ENCODE data around the gene HIVEP2.
A peak's percentile ranks its signal among the peaks of the same experiment; 100 is the strongest.

HIVEP2 gene

DNA sequence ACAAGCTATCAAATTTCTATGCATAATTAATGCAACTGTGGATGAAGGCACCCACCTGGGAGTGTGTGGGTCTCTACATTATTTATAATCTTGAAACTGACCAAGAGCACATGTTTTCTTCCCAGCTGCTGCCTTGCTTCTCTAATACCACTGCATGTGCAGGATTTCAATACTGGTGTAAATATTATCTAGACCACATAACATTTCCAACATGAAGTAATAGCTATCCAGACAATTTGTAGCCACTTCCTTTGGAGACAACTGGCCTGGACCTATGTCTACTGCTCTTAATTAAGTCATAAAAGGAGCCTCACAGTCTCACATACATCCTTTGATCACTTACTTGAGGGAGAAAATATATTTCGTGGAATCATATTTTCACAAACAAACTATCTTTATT lies 180.7 kb downstream of the HIVEP2 start:
- no peak for DNase-seq

DNA sequence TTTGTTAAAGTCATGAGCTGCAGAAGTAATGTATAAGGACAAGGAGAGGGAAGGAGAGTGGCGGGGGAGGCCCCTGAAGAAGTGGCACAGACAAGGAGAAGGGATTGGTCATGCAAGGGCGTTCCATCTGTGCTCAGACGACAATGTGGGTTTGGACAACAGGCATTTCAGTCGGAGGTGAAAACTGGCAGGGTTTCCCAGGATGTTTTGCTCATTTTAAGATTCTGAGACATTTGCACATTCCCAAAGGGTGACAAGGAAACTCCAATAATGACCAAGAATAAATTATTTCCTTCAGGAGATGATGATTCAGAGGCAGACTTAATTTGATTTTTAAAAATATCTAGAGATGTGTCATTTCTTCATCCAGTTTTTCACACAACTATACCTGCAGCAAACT lies 181.8 kb downstream of the HIVEP2 start:
- DNase-seq: no peak

DNA sequence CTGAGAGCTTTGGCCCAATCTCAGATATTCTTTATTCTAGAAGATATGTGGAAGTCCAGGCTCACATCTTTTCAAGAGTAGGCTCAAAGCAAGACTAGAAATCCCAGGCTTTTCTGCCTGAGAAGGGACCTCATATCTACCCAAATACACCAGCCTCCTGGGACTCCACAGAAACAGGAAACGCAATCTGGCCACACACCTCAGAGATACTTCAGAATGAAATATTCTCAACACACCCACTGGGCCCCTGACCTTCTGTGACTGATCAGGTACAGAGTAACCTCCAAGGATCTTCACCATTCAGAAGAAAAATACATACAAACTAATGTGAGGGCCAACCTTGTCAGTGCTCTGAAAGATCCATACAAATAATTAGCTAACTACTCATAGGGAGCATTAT lies 183.2 kb downstream of the HIVEP2 start:
- DNase-seq: no peak

DNA sequence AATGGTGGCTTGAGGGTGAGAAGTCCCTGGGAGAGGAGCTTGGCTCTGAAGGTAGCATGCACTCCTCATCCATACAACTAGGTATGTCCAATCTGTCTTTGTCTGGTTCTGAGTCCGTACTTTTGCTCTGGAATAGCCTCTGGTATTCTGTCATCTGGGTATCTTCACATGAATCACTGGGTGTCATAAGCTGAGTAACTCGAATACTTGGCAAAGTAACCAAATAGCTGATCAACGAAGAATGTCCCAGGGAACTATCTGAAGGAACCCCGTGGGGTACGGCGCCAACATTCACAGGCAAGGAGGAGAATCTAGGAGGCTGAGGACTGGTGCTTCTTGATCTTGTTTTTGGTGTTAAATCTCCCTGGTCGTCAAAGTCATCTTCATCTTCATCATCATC lies 184.8 kb downstream of the HIVEP2 start:
- no peak for DNase-seq

DNA sequence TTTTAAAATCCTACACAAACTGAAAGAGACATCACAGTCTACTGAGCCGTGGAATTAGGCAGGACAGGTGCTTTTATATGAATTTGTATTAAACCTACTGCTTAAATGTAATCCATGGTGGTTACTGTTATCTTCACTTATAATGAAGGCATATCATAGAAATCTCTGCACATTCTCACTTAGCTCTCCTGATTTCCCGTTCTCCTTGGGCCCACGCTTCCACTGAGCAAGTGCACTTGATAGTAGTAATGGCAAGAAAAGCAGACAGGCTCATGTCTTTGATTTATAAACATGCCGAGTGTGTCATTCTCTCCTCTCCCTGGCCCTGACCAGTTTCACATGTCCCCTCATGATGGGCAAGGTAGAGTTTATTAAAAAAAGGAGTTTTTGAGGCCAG lies 186.3 kb downstream of the HIVEP2 start:
- DNase-seq: no peak

DNA sequence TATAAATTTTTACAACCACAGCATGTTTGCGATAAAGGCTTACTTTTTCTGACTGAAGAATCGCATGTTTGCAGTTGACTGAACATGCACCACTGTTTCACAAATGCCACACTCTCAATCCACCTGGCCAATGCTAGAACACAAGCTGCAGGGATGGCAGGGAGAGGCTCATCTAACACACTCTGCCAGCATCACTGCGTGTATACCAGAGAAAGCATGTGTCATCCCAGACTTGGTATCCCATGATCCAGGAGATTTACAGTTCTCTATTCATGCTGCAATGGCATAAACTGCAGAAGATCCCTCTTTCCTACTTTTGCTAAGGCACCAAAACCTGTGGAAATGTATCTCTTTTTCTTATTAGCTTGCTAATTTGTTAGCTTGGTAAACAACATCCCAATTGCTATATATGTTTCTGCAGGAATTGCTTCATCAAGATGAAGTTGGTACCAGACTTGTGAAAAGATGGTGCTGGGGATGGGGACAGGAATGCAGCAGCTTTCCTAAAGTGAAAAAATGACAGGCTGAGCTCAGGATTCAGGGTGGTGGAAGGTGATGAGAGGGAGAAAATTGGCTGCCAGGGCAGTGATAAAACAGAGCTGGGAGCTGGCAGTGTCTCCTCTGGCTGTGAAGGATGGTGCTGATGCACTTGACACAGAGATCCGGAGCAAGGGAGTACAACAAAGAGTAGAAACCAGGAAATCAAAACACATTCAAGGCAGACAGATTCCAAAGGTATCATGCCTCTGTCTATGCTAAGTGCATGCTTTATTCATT lies 186.9 kb downstream of the HIVEP2 start:
- no peak for DNase-seq

DNA sequence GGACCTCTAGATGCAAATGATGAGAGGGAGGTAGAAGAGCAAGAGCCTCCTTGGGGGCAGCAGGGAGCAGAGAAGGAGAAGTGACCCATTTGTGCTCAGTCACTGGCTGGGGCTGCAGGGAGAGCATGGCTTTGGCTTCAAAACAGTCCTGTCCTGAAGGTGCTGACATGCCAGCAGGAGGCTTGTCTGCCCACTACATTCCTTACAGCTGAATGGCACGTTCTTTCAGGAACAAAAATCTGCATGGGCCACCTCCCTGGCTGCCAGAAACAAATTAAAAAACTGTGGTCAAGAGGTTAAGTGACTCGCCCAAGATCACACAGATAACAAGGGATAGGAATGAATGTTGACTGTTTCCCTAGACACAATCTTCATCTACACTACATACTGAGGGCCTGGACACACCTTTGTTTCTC lies 188.8 kb downstream of the HIVEP2 start:
- no peak for DNase-seq

DNA sequence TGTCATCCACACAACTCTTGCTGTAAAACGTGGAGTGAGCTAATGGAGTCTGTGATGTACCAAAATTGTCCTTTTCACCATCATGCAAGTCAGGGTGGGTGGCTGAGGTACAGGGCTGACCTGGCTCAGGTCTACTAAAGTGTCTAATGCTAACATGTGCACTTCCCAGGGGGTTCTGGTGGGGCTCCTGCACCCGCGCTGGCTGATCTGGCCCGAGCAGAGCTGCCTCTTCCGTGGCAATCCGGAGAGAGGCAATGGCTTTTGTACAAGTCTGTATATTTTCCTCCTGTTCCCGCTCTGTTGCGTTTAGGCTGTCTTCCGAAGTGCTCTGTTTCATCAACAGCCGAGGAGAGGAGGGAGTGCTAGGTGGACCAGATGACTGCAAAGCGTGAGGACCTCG lies 191.8 kb downstream of the HIVEP2 start:
- DNase-seq: no peak

DNA sequence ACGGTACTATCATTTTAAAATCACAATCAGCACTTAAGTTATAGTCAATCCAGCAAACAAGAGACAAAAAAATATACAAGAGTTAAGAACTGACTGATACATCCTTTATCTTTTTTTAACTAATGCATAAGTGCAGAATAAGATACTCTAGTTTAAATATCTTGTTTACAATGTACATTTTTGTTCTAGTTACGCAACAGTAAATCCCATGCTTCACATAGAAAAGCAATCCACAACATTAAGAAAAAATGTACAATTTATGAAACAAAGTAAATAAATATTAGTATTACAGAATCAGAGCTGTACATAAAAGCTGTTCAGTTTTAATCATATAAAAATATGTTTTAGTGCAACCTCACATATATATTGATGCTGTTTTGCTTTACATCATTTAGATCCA lies 192.6 kb downstream of the HIVEP2 start:
- no peak for DNase-seq

DNA sequence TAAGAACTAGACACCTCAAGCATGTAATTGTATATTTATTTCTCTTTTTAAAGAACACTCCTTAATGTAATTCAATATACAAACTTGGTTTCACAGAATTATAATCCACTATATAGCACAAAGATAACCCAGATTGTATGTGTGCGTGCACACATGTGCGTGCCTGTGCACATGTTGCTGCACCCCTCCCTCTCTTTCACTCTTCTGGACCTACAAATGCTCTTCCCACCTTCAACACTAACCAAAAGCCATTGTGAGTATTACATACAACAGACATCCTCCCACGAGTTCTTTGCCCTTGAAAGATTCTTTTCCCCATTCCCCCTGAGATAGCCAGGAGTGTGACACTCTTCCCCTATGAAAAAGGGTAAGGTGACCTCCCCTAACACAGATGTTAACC lies 193.5 kb downstream of the HIVEP2 start:
- no peak for DNase-seq

DNA sequence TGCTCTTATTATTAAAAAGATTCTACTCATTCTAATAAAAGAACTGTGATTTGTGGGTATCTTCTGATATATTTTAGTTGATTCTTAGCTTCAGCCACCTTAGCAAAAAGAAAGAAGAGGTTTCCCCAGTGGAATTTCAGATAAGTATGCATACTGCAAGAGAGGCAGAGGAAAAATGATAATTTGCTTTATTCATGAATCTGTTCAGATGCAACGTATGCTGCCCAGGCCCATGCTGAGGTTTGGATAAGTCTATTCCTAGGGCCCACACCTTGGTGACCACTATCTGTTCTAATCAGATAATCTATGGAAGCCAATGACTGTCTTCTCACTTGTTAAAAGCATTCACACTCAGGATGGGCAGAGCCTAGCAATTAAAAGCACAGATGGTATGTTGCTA lies 194.0 kb downstream of the HIVEP2 start:
- no peak for DNase-seq

DNA sequence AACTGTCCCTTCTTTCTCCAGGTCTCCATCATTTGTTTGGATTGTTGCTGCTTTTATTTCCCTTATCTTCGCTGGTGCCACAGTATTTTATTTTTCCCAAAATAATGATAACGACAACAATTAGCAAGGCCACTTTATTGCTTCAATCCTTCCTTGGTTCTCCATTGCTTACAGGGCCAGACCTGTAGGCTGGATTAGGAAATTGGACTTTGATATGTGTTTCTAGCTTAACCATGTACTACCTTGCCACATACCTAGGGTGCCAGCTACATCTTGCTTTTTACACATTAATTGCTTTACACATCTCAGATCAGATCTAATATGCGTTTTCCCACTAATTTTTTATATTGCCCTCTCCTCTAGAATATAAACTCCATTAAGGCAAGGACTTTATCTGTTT lies 195.4 kb downstream of the HIVEP2 start:
- no peak for DNase-seq

DNA sequence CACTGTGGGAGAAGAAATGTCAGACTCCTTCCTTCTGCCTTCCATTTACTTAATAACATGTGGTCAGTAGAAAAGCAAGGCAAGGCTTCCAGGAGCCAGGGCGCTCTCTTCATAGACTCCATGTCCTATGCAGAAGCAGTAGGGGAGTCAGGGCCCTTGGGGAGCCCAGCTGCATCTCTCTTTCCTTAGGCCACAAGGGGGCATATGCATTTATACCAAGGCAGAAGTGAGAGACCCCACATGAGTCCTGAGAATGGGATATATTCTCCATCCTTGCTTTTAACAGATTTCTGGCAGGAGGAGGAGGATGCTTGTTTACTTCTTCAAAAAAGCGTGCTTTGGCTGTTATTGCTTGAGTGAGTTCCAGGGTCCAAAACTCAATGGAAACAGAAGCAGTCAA lies 198.5 kb downstream of the HIVEP2 start:
- peak; percentile 60 for DNase-seq

DNA sequence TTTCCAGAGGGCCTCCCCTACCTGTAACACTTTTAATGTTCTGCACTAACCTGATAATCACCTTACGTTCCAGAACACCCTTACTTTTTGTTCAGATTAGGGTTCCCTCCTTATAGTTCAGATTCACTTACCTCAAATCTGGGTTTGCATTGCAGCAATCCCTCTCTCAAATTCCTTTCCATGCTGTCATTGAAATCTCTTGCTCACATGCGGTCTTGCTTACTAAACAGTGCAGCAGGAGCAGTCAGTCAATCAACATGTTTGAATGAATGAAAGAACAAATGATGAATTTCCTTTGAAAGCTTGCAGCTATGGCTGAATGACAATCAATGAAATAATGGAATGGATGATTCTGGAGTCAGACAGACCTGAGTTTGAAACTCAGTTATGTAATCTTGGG lies 200.1 kb downstream of the HIVEP2 start:
- no peak for DNase-seq

DNA sequence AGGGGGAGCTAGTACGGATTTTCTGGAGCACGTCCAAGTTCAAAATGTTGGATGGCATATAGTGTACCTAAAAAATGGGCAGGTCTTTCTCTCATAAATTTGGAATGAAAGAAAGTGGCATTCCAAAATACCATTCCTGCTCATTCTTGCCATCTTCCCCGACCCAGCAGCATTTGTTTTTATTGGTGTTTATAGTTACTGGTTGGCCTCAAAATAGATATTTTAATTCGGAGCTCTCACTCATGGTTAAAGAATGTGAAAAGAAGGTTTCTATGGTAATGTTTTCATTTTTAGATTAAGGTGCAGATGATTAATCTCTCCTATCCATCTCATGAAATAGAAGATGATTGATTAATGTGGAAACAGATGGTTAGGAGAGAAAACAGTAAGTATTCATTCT lies 204.5 kb downstream of the HIVEP2 start:
- no peak for DNase-seq

DNA sequence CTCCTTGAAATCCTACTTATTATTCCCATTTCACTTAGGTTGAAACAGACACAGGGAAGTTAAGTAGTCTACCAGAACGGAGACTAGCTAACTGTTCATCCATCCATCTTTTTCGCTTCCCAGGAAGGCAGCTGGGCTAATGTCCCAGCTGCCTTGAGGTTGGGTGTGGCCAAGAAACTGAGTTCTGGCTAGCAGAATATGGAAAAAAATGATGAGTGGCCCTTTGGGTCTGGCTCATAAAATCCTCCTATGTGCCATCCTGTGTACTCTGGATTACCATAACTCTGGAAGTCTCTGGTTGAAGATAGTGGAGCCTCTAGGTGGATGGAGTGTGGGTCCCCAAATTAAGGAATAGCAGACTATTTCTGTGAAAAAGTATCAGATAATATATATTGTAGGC lies 206.2 kb downstream of the HIVEP2 start:
- no peak for DNase-seq

DNA sequence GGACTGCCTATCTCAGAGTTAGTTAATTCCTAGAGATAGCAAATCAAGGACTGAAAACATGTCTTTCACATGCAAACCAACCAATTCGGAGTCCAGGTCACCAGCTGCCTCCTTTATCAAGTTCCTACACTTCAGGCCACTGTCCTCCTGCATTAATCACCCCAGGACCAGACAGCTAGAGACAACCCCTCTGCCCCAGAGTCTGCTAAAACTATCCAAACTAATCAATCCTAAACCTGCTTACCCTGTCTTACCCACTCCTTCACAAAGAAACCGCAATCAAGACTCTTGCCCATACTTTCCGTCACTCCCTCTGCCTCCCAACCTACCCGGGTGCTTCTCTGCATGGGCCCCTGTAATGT lies 207.0 kb downstream of the HIVEP2 start:
- no peak for DNase-seq

DNA sequence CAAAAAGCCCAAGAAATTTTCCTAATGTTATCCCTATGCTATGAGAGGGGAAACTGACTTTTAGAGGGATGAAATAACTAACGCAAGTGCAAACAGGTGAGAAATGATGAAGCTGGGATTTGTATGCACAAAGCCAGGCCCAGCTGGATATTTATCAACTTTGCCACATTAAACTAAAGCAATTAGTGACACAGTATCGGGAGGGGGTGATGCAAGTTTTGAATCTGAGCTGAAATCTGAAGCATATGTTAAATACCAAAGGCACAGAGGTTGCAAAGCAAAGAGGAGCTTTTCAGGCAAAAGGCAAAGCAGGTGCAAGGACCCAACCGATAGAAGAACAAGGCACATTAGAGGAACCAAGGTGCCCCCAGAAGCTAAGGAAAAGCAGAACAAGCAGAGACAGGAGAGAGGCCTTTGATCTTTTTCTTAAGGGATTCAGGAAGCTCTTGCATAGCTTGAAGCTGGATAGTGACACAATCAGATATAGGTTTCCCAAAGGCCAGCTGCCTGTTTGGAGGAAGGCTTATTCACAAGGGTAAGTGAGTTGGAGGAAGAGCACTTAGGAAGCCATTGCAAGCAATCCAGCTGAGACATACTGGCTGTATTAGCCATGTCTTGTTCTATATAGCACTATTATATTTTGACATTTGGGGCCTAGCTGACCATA lies 207.5 kb downstream of the HIVEP2 start:
- DNase-seq: no peak

DNA sequence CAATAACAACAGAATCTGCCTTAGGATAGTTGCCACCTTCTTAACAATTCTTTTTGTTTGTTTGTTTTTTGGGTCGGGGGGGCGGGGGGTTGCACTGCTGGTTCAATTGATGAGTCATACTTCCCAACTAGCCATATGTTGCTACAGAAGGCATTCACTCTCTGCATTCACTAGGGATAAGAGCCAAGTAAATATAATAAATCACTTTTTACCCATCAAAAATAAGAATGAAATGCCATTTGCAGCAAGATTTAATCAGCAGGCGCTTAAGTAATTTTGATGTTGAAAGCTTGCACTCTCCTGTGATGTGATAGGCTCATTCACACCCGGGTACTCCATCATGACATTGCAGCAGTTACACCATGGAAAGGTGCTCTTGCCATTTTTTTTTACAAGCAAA lies 209.8 kb downstream of the HIVEP2 start:
- DNase-seq: no peak

DNA sequence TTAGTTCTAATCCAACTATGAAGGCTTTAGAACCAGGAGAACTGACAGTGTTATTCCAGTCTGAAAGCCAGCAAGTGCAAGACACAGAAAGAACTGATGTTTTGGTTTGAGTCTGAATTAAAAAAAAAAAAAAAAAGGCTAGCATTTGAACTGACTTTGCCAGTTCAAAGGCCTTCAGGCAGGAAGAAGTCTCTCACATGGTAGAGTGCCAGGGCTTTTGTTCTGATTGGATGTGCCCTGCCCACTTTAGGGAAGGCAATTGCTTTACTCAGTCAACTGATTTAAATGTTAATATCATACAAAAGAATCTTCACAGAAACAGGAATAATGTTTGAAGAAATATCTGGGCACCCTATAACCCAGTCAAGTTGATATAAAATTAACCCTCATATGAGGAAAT lies 212.2 kb downstream of the HIVEP2 start:
- DNase-seq: no peak

DNA sequence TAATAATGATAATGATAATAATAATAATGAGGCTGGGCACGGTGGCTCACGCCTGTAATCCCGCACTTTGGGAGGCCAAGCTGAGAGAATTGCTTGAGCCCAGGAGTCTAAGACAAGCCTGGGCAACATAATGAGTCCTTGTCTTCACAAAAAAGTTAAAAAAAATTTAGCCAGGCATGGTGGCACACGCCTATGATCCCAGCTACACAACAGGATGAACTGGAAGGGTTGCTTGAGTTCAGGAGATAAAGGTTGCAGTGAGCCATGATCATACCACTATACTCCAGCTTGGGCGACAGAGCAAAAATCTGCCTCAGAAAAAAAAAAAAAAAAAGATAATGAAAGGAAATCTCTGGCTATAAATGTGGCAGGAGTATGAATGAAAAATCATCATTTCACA lies 213.4 kb downstream of the HIVEP2 start:
- no peak for DNase-seq

DNA sequence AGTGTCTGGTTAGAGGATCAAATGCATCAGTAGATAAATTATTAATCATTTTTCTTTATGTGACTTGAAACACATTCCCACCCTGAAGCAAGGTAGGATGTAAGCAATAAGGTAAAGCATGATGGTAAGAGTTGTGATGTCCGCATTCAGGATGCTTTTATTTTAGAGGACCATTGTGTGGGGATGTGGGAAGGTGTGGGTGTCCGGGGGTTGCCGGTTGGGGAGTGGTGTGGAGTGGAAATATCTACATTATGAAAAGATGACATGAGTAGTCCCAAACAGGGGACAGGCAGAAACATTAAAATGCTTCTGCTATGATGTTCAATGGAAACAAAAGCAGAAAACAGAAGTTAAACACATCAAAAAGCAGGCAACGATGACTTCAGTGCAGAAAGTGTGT lies 215.4 kb downstream of the HIVEP2 start:
- DNase-seq: no peak

DNA sequence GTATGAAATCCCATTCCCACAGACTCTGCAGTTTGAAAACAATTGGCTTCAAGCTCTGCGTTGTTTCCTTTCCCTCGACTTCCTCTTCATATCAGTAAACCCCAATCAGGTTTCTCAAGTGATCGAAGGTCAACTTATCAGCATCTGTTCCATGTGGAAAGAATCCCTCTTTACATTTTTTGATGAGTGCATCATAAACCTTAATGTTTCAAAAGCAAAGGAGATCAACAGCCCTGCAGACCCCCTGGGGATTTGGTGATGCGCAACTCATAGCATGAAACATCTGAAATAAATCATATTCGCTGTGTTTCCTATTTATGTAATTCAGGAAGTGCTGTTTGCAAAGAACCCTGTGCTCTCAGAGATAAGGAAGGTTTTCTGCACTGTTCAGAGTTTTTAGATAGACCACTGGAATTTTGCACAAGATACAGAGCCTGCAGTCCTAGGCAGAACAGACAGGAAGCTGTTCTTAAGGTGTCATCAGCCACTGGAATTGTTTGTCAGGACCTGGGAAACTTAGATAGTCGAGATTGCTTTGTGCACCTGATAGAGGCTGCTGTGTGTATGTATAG lies 216.0 kb downstream of the HIVEP2 start:
- DNase-seq: no peak

DNA sequence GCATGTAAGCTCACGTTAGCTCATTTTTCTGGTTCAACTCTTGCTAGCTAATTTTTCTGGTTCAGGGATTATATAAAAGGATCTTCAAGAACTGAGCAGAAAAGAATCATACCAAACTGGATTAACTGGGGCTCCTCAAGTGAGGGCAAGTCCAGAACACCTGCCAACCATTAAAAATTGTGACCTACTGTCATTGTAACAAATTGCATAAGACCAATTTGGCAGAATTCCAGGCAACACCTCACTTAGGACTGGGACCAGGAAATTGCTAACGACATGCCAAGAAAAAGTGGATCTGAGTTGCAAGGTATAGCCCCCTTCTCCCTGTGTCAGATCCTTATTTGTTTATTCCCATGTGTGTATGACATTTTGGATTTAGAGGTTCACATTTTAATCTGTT lies 216.6 kb downstream of the HIVEP2 start:
- DNase-seq: no peak

DNA sequence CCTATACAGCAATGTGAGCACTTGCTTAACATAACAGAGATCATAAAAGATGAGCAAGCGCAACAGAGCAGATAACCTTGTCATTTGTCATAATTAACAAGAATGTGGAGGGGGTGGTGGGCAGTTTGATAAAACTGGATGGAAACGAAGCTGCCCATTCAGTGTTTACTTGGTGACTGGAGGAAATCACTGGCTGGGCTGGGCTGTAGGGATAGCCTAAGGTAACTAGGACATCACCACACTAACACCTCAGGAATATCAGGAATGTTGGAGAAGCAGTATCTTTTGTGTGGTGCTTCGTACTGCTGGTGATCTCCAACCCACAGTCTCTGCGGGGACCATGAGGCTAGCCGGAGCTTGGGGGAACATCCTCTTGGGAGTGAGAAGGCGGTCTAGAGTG lies 218.4 kb downstream of the HIVEP2 start:
- no peak for DNase-seq

All from CD4-positive, alpha-beta T cell treated with Interleukin-12 subunit alpha and Interleukin-12 subunit beta, for 1 hour (primary cell).